IMR-90 (cell line): ENCODE data around the gene DNAJB12.

Experiments used
- MAFK ChIP-seq: IDR thresholded peaks from 2 replicates; pipeline ENCODE4 v1.6.1; 2012; ENCODE audit warnings: low read depth, low read length, improper control_type of control experiment
- MAZ ChIP-seq: IDR thresholded peaks from 2 replicates; pipeline ENCODE4 v1.6.1; 2012; ENCODE audit warnings: low read depth, mild to moderate bottlenecking, low read length, improper control_type of control experiment, moderate library complexity, borderline replicate concordance
- POLR2A ChIP-seq: IDR thresholded peaks from 2 replicates; pipeline ENCODE4 v1.6.1; 2012; ENCODE audit warnings: mild to moderate bottlenecking, low read depth, low read length
- RAD21 ChIP-seq: IDR thresholded peaks from 2 replicates; pipeline ENCODE4 v1.6.1; 2012; ENCODE audit warnings: low read length, improper control_type of control experiment
- RCOR1 ChIP-seq: IDR thresholded peaks from 2 replicates; pipeline ENCODE4 v1.6.1; 2012; ENCODE audit warnings: mild to moderate bottlenecking, low read length, improper control_type of control experiment; ENCODE audit not compliant: insufficient replicate concordance
- RFX5 ChIP-seq: IDR thresholded peaks from 2 replicates; pipeline ENCODE4 v1.8.0; 2012; ENCODE audit warnings: low read depth, mild to moderate bottlenecking, low read length, moderate library complexity
- SMC3 ChIP-seq: fragments of 150-350 bp; IDR thresholded peaks from 2 replicates; pipeline ENCODE4 v1.6.1; 2016; ENCODE audit warnings: low read depth, mild to moderate bottlenecking, antibody characterized with exemption, low read length, moderate library complexity
- TF ChIP-seq, protein P1 (sequence below): conservative IDR thresholded peaks from 2 replicates; pipeline ENCODE4 v1.5.1; 2012; ENCODE audit warnings: mild to moderate bottlenecking, low read depth, low read length, improper control_type of control experiment
- TF ChIP-seq, protein P2 (sequence below): fragments of 150-350 bp; IDR thresholded peaks from 2 replicates; pipeline ENCODE4 v1.6.1; 2016; ENCODE audit warnings: low read depth, mild to moderate bottlenecking, low read length, moderate library complexity, borderline replicate concordance

GRCh38 chr10:72335394-72336258, 19.1 kb downstream of the DNAJB12 start:
- TF ChIP-seq, protein P1, sequence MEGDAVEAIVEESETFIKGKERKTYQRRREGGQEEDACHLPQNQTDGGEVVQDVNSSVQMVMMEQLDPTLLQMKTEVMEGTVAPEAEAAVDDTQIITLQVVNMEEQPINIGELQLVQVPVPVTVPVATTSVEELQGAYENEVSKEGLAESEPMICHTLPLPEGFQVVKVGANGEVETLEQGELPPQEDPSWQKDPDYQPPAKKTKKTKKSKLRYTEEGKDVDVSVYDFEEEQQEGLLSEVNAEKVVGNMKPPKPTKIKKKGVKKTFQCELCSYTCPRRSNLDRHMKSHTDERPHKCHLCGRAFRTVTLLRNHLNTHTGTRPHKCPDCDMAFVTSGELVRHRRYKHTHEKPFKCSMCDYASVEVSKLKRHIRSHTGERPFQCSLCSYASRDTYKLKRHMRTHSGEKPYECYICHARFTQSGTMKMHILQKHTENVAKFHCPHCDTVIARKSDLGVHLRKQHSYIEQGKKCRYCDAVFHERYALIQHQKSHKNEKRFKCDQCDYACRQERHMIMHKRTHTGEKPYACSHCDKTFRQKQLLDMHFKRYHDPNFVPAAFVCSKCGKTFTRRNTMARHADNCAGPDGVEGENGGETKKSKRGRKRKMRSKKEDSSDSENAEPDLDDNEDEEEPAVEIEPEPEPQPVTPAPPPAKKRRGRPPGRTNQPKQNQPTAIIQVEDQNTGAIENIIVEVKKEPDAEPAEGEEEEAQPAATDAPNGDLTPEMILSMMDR = no peak
- TF ChIP-seq, protein P2, sequence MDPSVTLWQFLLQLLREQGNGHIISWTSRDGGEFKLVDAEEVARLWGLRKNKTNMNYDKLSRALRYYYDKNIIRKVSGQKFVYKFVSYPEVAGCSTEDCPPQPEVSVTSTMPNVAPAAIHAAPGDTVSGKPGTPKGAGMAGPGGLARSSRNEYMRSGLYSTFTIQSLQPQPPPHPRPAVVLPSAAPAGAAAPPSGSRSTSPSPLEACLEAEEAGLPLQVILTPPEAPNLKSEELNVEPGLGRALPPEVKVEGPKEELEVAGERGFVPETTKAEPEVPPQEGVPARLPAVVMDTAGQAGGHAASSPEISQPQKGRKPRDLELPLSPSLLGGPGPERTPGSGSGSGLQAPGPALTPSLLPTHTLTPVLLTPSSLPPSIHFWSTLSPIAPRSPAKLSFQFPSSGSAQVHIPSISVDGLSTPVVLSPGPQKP = no peak
- no peak for TF ChIP-seq POLR2A
- TF ChIP-seq RCOR1 = no peak
- no peak for TF ChIP-seq MAFK
- TF ChIP-seq SMC3 = no peak
- no peak for TF ChIP-seq RAD21
- TF ChIP-seq RFX5 = no peak
- no peak for TF ChIP-seq MAZ
